Bronchial epithelial cell (primary cell): ENCODE measurements around the gene RNASET2. TPM values are rescaled to one million over a fixed set of nuclear protein-coding genes. Genes with fewer than 3 reads are reported as not detected.

ENCODE experiments used
- DNase-seq: peaks from one replicate; pipeline ENCODE4 v3.0.0-alpha.2; 2010; ENCODE audit warnings: low read depth
- FAIRE-seq: peaks from 2 replicates; lab custom pipeline; 2011; peaks lifted over from hg19 to GRCh38; lab: Jason Lieb, UNC
- H3K27me3 ChIP-seq: 2 replicates; pipeline ENCODE4 v1.5.1; 2011; ENCODE audit warnings: low read length; ENCODE audit not compliant: control insufficient read depth, insufficient read depth
- H3K36me3 ChIP-seq: 2 replicates; pipeline ENCODE4 v1.5.1; 2011; ENCODE audit warnings: low read length; ENCODE audit not compliant: control insufficient read depth, insufficient read depth
- H3K4me3 ChIP-seq: 2 replicates; pipeline ENCODE4 v1.5.1; 2011; ENCODE audit warnings: mild to moderate bottlenecking, low read depth, low read length, control low read depth
- total RNA-seq: library from RNA; depleted of rRNA; stranded (reverse); fragments of >200 nt; gene quantifications from 2 replicates; pipeline ENCODE4 v1.2.1, GENCODE V29; 2014
- TF ChIP-seq, protein P1 (sequence below): IDR thresholded peaks from 2 replicates; pipeline ENCODE4 v1.5.1; 2011; ENCODE audit warnings: mild to moderate bottlenecking, moderate library complexity, low read length, control low read depth, inconsistent platforms; ENCODE audit not compliant: insufficient read depth, severe bottlenecking

The RNASET2 gene
- total RNA-seq, 1 donor from 2014 or later, result 13.2 TPM

DNA sequence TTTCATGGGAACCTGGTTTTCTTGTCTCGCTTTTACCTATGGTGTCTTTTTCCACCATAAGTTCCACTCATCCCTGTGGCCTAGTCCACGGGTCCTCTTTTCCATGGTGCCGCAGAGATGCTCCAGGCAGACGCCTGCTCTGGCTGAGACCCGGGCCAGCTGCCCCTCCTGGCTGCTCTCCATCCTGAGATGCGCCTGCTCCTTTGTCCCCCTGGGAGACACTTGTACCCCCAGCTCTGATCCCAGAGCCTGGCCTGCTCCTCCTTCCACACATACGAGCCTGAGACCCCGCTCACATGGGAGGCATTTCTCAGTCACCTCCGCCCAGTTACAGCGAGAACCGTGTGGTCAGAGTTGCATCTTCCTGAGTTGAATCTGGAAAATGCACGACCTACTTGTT, 29.6 kb downstream of the RNASET2 start:
- TF ChIP-seq, protein P1, sequence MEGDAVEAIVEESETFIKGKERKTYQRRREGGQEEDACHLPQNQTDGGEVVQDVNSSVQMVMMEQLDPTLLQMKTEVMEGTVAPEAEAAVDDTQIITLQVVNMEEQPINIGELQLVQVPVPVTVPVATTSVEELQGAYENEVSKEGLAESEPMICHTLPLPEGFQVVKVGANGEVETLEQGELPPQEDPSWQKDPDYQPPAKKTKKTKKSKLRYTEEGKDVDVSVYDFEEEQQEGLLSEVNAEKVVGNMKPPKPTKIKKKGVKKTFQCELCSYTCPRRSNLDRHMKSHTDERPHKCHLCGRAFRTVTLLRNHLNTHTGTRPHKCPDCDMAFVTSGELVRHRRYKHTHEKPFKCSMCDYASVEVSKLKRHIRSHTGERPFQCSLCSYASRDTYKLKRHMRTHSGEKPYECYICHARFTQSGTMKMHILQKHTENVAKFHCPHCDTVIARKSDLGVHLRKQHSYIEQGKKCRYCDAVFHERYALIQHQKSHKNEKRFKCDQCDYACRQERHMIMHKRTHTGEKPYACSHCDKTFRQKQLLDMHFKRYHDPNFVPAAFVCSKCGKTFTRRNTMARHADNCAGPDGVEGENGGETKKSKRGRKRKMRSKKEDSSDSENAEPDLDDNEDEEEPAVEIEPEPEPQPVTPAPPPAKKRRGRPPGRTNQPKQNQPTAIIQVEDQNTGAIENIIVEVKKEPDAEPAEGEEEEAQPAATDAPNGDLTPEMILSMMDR, result no peak
- no peak for FAIRE-seq
- H3K36me3 ChIP-seq, result no peaks in the 10 kb centered on the region

DNA sequence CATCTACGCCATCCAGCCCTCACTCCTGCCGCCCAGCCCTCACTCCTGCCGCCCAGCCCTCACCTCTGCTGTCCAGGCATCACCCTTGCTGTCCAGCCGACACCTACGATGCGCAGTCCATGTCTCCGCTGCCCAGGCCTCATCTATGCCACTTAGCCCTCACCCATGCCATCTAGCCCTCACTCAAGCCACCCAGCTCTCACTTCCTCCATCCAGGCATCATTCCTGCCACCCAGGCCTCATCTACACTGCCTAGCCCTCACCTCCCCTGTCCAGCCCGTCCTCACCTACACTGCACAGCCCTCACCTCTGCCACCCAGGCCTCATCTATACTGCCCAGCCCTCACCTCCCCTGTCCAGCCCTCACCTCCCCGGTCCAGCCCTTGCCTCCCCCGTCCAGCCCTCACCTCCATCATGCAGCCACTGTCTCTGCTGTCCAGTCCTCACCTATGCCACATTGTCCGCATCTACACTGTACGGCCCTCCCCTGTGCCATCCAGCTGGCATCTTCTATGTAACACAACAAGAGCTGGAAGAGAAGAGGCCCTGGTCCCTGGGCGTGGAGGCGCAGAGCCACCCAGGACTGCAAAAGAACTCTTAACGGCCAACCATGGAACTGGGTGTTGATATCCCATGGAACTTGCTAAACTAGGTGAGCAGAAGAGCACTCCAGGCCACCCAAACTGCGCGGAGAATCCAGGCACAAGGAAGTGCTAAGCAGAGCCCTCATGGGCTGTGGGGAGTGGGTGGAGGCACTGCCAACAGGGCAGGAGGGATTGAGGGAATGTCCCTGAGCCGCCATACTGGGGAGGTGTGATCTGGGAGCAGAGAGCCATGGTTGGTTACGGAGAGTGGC, 31.0 kb downstream of the RNASET2 start:
- H3K36me3 ChIP-seq, result no peaks in the 10 kb centered on the region
- no peak overlapping the region for H3K4me3 ChIP-seq
- H3K27me3 ChIP-seq, result no peaks in the 10 kb centered on the region
- FAIRE-seq, result no peak
- DNase-seq, result no peak
- TF ChIP-seq, protein P1, result no peak

More for the DNA sequence above, 29.6 kb downstream of the RNASET2 start:
- Histone ChIP-seq H3K27me3 (no peaks in the 10 kb centered on the region), H3K4me3 (no peak overlapping the region)
- no peak for DNase-seq

DNA sequence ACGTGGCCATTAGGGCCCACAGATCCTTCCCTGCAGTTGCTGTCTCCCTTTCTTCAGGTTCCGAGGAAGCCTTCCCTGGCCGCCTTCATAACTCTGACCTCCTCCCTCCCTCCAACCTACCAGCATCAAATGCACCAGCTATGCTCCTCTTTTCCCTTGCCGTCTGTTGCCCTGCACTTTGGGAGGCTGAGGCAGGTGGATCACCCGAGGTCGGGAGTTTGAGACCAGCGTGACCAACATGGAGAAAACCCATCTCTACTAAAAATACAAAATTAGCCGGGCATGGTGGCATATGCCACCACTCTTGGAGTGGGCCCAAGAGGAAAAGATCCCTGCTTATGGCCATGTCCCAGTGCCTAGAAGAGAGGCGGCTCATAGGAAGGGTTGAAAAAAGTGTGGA, 31.8 kb downstream of the RNASET2 start:
- DNase-seq (no peak), FAIRE-seq (no peak)
- TF ChIP-seq, protein P1, result no peak
- Histone ChIP-seq H3K27me3 (no peaks in the 10 kb centered on the region), H3K4me3 (no peak overlapping the region), H3K36me3 (no peaks in the 10 kb centered on the region)

DNA sequence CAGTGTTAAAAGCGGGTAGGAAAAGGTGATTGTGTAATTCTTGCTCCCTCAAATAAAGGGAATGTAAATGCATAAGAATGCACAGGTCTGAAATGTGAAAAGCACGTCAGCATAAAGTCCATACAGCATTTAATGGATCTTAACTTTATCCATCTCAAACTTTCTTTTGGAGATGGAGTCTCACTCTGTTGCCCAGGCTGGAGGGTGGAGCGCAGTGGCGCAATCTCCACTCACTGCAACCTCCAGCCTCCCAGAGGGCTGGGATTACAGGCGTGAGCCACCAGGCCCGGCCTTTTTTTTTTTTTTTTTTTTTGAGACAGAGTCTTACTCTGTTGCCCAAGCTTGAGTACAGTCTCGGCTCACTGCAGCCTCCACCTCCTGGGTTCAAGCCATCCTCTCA, 33.4 kb downstream of the RNASET2 start:
- Histone ChIP-seq H3K27me3 (no peaks in the 10 kb centered on the region), H3K36me3 (no peaks in the 10 kb centered on the region), H3K4me3 (no peak overlapping the region)
- no peak for FAIRE-seq
- TF ChIP-seq, protein P1, result no peak
- no peak for DNase-seq

DNA sequence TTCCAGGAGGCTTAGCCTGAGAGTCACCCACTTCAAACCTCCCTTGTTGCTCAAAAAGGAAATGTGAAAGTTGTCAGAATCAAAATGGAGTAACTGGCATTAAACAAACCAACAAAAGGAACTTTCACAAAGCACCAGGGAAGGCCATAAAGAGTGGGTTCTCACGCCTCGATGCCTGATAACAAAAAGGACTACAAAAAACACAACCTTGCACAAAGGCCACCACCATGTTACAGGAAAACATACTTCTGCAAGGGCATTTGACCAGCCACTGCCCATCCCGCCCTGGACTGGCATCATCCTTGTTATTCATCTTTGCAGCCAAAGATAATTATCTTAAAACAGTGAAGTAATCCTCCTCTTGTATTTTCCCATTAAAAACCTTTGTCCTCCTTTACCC, 34.8 kb downstream of the RNASET2 start:
- Histone ChIP-seq H3K36me3 (no peaks in the 10 kb centered on the region), H3K4me3 (no peak overlapping the region), H3K27me3 (no peaks in the 10 kb centered on the region)
- DNase-seq (no peak), FAIRE-seq (no peak)
- TF ChIP-seq, protein P1, result no peak
